Peyer's patch (tissue), 4 donors: Measurements from ENCODE around the gene PRRG4.

Experiments
- CTCF ChIP-seq, 6 experiments: fragments of 450-650 bp in 4 of 6; fragments of 200-600 bp in 2 of 6; sonication (generic) in 1 of 6; IDR thresholded peaks; one replicate each; pipeline ENCODE4 v1.5.1; 2017 to 2019; ENCODE audit warnings: antibody characterized with exemption in 6 of 6, mild to moderate bottlenecking in 3 of 6, moderate library complexity in 1 of 6
- POLR2A ChIP-seq, 2 donors: fragments of 450-650 bp; IDR thresholded peaks; one replicate each; pipeline ENCODE4 v1.5.1; 2017; ENCODE audit warnings: antibody characterized with exemption in 2 of 2, mild to moderate bottlenecking in 2 of 2, moderate library complexity in 2 of 2

GRCh38 chr11:32894921-32895320 is 65.2 kb downstream of the PRRG4 start:
- TF ChIP-seq POLR2A (IDR thresholded peaks at IDR 0.05) (no peak), CTCF (IDR thresholded peaks at IDR 0.05) (no peak)
